Measurements from ENCODE around the gene CCDC88B. TPM values are rescaled to one million over a fixed set of nuclear protein-coding genes. Genes with fewer than 3 reads are reported as not detected.
A peak's percentile ranks its signal among the peaks of the same experiment; 100 is the strongest.

The CCDC88B gene
- polyA plus RNA-seq, 3 donors from 2014 or later = 10.3 to 86.7 (median 16.4) TPM

DNA sequence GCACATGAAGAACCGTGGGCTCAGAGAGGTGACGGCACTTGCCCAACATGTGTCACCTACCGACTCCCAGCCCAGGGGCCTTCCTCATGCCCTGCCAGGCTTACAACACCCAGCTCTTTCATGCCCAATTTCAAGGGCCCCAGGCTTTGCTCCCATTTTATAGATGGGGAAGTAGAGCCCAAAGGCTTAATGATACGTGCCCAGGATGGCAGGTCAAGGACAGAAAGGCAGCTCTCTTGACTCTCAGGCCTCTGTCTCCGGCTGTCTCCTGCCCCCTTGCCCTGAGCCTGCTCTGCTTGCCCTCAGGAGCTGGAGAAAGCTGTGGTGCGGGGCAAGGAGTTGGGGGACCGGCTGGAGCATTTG lies 9.0 kb downstream of the CCDC88B start:
- H3K27ac Mint-ChIP-seq = no peak overlapping the region
- no peaks in the 10 kb centered on the region for H3K9me3 Mint-ChIP-seq
- H3K36me3 Mint-ChIP-seq = peaks cover 0 to 16% (median 3%) of the 10 kb centered on the region in 3 donors
- no peak overlapping the region for H3K4me3 Mint-ChIP-seq
- no peak for DNase-seq
- peaks cover 0 to 5% (median 3%) of the 10 kb centered on the region in 3 donors for H3K27me3 Mint-ChIP-seq (ENCODE audit: low read depth in 3 of 3)
- H3K4me1 Mint-ChIP-seq = peaks cover 10 to 11% of the 10 kb centered on the region in 2 donors

DNA sequence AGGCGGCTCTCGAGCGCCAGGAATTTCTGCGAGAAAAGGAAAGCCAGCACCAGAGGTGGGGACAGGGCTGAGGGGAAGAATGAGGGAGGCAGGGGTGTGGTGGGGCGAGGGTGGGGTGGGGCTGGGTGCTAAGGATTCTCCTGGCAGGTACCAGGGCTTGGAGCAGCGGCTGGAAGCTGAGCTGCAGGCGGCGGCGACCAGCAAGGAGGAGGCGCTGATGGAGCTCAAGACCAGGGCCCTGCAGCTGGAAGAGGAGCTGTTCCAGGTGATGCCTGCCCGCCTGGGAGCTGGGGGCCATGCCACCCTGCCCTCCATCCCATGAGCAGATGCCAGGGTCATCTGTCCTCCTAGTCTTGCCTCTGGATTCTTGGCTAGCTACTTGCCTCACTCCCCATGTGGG lies 9.4 kb downstream of the CCDC88B start:
- no peak overlapping the region for H3K4me3 Mint-ChIP-seq
- no peaks in the 10 kb centered on the region for H3K9me3 Mint-ChIP-seq
- H3K27ac Mint-ChIP-seq = peak overlapping the region in 1 of 6 donors; percentile 69
- peaks cover 0 to 5% (median 3%) of the 10 kb centered on the region in 3 donors for H3K27me3 Mint-ChIP-seq (ENCODE audit: low read depth in 3 of 3)
- no peak for DNase-seq
- H3K4me1 Mint-ChIP-seq = peaks cover 10 to 11% of the 10 kb centered on the region in 2 donors
- peaks cover 0 to 16% (median 3%) of the 10 kb centered on the region in 3 donors for H3K36me3 Mint-ChIP-seq

DNA sequence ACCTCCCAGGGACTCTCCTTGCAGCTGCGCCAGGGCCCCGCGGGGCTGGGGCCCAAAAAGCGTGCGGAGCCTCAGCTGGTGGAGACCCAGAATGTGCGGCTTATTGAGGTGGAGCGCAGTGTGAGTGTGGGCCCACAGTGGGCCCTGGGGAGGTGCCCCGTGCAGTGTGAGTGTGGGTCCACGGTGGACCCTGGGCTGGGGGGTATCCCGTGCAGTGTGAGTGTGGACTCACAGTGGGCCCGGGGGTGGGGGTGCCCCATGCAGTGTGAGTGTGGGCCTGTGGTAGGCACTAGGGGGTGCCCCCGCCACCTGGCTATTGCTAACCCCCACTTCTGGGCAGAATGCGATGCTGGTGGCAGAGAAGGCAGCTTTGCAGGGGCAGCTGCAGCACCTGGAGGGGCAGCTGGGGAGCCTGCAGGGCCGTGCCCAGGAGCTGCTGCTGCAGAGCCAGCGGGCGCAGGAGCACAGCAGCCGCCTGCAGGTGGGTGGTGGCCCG lies 11.2 kb downstream of the CCDC88B start:
- Mint-ChIP-seq H3K4me3 (no peak overlapping the region), H3K4me1 (peaks cover 0 to 4% of the 10 kb centered on the region in 2 donors), H3K36me3 (peaks cover 0 to 8% (median 0%) of the 10 kb centered on the region in 3 donors), H3K27ac (no peak overlapping the region), H3K27me3 (ENCODE audit: low read depth in 3 of 3) (peaks cover 0 to 5% (median 0%) of the 10 kb centered on the region in 3 donors), H3K9me3 (no peaks in the 10 kb centered on the region)
- no peak for DNase-seq

DNA sequence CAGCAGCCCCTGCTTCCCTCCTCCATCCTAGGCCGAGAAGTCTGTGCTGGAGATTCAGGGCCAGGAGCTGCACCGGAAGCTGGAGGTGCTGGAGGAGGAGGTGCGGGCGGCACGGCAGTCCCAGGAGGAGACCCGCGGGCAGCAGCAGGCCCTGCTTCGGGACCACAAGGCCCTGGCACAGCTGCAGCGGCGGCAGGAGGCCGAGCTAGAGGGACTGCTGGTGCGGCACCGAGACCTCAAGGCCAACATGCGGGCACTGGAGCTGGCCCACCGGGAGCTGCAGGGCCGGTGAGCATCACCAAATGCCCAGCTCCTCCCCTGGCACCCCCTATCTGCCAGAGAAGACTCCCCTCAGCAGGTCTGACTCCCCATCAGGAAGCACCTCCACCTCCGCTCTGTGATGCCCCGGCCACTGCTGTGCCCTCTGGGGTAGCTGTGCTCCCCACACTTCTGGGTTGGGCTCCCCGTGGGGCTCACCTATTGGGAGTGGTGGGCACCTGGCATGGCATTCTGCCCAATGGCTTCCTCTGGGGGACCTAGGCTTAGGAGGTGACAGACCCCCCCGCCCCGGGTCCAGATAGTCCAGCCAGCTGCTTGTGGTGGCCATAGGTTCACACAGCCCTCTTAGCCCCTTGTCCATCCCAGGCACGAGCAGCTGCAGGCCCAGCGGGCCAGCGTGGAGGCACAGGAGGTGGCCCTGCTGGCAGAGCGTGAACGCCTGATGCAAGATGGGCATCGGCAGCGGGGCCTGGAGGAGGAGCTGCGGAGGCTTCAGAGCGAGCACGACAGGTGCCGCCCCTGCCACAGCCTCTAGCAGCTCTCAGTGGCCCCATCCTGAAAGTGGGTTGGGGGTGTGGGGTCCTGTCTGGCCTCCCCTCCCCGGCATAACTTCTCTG lies 12.3 kb downstream of the CCDC88B start:
- H3K27me3 Mint-ChIP-seq (ENCODE audit: low read depth in 3 of 3) = peaks cover 0 to 5% (median 0%) of the 10 kb centered on the region in 3 donors
- no peak for DNase-seq
- H3K4me1 Mint-ChIP-seq = peaks cover 0 to 5% of the 10 kb centered on the region in 2 donors
- H3K9me3 Mint-ChIP-seq = no peaks in the 10 kb centered on the region
- peaks cover 0 to 9% (median 0%) of the 10 kb centered on the region in 3 donors for H3K36me3 Mint-ChIP-seq
- no peak overlapping the region for H3K4me3 Mint-ChIP-seq
- no peak overlapping the region for H3K27ac Mint-ChIP-seq

DNA sequence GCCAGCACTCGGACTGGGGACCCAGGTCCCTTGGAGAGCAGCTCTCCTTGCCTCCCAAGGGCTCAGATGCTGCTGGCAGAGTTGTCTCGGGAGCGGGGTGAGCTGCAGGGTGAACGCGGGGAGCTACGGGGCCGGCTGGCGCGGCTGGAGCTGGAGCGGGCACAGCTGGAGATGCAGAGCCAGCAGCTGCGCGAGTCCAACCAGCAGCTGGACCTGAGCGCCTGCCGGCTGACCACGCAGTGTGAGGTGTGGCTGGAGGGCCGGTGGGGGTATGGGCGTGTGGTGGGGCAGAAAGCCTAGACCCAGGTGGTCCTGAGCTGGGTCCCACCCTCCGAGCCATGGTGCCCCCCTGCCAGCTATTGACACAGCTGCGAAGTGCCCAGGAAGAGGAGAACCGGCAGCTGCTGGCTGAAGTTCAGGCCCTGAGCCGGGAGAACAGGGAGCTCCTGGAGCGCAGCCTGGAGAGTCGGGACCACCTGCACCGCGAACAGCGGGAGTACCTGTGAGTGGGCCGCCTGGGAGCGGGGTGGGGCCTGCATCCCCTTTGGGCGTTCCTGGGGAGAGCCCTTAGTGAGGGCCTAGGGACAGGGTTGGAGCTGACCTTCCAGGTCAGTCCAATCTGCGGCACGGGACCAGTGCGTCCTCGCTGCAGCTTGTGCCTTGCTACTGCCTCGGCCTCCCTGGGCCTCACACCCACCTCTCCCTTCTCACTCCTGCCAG lies 13.2 kb downstream of the CCDC88B start:
- no peak for DNase-seq
- no peaks in the 10 kb centered on the region for H3K9me3 Mint-ChIP-seq
- H3K27ac Mint-ChIP-seq = no peak overlapping the region
- peaks cover 0 to 3% (median 0%) of the 10 kb centered on the region in 3 donors for H3K27me3 Mint-ChIP-seq (ENCODE audit: low read depth in 3 of 3)
- H3K36me3 Mint-ChIP-seq = peaks cover 0 to 8% (median 0%) of the 10 kb centered on the region in 3 donors
- H3K4me3 Mint-ChIP-seq = no peak overlapping the region
- peaks cover 0 to 9% of the 10 kb centered on the region in 2 donors for H3K4me1 Mint-ChIP-seq

DNA sequence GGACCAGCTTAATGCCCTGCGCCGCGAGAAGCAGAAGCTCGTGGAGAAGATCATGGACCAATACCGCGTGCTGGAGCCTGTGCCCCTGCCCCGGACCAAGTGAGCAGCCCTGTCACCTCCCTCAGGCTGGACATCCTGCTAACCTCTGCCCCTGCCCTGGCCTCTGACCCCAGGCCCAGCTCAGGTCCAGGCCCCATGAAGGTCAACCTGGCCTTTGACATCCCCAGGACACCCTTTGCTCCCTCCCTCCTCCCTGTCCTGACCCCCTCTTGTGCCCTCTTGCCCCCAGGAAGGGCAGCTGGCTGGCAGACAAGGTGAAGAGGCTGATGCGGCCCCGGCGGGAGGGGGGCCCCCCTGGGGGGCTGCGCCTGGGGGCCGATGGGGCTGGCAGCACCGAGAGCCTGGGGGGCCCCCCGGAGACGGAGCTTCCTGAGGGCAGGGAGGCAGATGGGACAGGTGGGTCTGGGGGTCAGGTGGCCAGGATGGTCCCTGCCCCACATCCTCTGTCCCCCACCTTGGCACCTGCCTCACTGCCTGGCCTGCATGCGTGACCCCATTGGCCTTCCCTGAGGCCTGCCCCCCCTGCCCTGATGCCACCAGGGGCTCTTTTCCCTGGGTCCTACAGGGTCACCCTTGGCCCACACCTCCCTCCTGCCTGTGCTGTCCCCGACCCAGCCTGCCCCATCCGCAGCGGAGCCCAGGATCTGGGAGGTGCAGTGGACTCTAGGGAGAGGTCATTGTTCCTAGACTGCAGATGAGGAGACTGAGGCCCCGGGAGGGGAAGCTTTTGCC lies 13.9 kb downstream of the CCDC88B start:
- Mint-ChIP-seq H3K27ac (no peak overlapping the region), H3K9me3 (no peaks in the 10 kb centered on the region), H3K36me3 (peaks cover 0 to 8% (median 0%) of the 10 kb centered on the region in 3 donors), H3K27me3 (ENCODE audit: low read depth in 3 of 3) (peaks cover 0 to 1% (median 0%) of the 10 kb centered on the region in 3 donors), H3K4me1 (peaks cover 0 to 11% of the 10 kb centered on the region in 2 donors), H3K4me3 (no peak overlapping the region)
- DNase-seq = no peak

DNA sequence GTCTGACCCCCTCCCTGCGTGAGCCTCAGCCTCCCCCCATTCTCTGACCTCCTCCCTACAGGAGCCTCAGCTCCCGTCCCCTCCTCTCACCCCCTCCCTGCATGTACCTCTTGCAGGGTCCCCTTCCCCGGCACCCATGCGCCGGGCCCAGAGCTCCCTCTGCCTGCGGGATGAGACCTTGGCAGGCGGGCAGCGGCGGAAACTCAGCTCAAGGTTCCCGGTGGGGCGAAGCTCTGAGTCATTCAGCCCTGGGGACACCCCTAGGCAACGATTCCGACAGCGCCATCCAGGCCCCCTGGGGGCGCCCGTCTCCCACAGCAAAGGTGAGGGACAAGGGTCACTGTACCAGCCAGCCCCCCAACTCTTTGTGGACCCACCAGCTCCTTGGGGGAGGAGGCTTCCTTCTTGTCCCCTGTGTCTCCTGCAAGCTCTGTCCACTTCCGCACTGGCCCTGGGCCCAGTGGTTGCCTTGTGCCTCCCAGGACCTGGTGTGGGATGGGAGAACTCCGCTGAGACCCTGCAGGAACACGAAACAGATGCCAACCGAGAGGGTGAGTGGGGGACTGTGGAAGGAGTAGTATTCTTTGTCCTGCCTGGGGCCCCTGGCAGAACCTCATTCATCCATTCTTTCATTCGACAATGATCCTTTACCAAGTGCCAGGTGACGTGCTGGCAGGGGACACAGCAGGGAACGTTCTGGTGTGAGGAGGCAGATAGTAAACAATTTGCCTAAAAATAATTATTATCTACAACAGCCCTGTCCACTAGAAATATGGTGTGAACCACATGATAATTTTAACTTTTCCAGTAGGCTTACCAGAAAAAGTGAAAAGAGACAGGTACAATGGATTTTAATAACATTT lies 15.3 kb downstream of the CCDC88B start:
- no peak overlapping the region for H3K4me3 Mint-ChIP-seq
- H3K4me1 Mint-ChIP-seq = peaks cover 10 to 21% of the 10 kb centered on the region in 2 donors
- no peak overlapping the region for H3K27ac Mint-ChIP-seq
- peaks cover 0 to 4% (median 0%) of the 10 kb centered on the region in 3 donors for H3K36me3 Mint-ChIP-seq
- no peaks in the 10 kb centered on the region for H3K27me3 Mint-ChIP-seq (ENCODE audit: low read depth in 3 of 3)
- no peaks in the 10 kb centered on the region for H3K9me3 Mint-ChIP-seq
- DNase-seq = no peak

DNA sequence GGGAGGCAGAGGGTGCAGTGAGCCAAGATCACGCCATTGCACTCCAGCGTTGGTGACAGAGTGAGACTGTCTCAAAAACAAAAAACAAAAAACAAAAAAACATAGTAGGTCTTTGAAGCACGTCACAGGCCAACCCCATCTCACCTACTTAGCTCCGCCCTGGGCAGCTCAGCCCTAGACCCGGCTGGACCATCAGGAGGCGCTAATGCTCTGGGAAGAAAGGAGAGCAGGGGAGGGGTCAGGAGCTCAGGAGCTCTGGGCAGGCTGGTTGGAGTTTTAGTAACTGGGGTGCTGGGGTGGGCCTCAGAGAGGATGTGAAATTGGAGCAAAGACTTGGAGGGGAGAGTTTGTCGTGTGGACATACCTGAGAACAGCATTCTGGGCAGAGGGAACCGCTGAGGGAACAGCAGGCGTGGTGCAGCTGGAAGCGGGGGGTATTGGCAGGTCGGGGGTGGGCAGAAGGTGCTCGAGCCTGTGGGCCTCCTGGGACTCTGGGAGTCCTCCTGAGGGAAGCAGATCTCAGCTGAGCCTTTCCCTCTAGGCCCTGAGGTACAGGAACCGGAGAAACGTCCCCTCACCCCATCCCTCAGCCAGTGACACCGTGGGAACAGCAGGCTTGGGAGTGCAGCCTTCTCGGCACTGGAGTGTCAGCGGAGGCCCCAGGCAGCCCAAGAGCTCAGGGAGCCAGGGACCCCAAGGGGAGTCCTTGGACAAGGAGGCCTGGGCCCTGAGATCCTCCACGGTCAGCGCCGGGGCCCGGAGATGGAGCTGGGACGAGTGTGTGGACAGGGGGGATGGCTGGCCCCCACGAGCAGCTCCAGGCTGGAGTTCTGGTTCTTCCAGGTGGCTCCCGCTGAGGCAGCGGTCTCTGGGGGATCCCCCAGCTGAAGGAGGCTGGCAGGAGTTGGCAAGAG lies 16.8 kb downstream of the CCDC88B start:
- Mint-ChIP-seq H3K4me1 (peaks cover 17 to 28% of the 10 kb centered on the region in 2 donors), H3K27ac (peak overlapping the region in 5 of 6 donors; percentile 31 to 65 (median 53)), H3K27me3 (ENCODE audit: low read depth in 3 of 3) (no peaks in the 10 kb centered on the region), H3K9me3 (no peaks in the 10 kb centered on the region), H3K36me3 (peaks cover 0 to 8% (median 3%) of the 10 kb centered on the region in 3 donors), H3K4me3 (peak overlapping the region in 3 of 5 donors; percentile 31 to 55 (median 51))
- DNase-seq = no peak

DNA sequence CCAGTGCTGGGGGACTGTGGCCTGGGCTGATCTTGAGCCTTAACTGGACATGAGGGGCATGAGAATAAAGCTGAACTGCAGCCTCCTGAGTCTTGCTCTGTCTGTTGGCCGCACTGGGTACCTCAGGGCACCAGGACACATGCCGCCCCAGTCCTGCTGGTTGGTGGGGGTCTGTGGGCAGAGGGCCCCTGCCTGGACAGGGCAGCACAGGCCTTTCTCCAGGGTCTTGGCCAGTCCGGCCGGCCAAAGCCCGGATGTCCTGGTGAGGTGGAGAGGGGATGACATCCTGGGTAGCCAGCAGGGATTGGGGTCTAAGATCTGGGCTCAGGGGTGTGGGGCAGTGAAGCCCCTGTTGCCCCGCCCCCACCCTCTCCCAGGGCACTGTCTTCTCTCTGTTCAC lies 17.4 kb downstream of the CCDC88B start:
- Mint-ChIP-seq H3K27ac (peak overlapping the region in 1 of 6 donors; percentile 45), H3K9me3 (no peaks in the 10 kb centered on the region), H3K4me1 (peaks cover 17 to 30% of the 10 kb centered on the region in 2 donors), H3K4me3 (no peak overlapping the region), H3K27me3 (ENCODE audit: low read depth in 3 of 3) (no peaks in the 10 kb centered on the region), H3K36me3 (peaks cover 0 to 14% (median 3%) of the 10 kb centered on the region in 3 donors)
- no peak for DNase-seq

DNA sequence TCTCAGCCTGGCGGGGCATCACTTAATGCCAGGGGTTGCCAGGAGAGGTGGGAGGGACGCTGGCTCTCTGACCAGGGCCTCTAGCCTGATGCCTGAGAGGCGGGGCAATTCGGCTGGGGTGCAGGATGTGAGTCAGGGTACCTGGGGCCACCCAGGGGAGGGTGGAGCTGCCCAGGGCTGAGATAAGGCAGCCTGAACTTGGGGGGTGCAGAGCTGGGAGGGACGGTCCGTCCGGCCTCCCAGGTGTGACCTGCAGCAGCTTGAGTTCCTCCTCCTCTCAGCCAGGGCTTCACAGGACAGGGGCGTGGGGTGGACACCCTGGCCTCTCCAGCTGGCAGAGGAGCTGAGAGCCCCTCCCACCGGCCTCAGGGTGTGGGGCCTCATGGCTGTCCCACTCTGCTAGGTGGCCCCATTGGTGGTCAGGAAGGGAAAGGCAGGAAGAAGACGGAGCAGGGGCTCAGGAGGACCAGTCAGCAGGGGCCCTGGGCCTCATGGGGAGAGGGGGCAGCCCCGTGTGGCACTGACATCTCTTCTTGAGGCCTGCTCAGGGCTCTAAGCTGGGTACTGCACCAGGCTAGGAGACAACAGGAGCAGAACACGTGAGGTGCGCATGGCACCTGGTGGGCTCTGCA lies 18.0 kb downstream of the CCDC88B start:
- Mint-ChIP-seq H3K27me3 (ENCODE audit: low read depth in 3 of 3) (no peaks in the 10 kb centered on the region), H3K9me3 (no peaks in the 10 kb centered on the region), H3K27ac (peak overlapping the region in 4 of 6 donors; percentile 11 to 52 (median 36)), H3K4me1 (peaks cover 17 to 30% of the 10 kb centered on the region in 2 donors), H3K36me3 (peaks cover 2 to 14% (median 5%) of the 10 kb centered on the region in 3 donors), H3K4me3 (peak overlapping the region; percentile 44 to 71 (median 67))
- no peak for DNase-seq

DNA sequence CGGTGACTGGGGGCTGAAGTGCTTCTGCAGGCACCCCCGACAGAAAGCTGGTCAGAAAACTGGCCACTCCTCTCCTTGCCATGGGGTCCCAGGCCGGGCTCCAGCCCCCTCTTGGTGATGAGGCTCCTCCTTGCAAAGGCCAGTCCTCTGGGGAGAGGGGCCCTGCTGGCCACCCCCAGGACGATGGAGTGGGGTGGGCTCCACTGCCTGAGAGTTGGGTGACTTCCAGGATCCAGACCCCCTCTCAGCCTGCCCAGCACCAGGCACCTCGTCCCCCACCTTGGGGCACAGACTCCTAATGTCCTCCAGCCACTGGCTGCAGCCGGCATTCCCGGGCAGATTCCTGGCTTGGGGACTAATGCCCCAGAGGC lies 18.5 kb downstream of the CCDC88B start:
- Mint-ChIP-seq H3K4me3 (peak overlapping the region; percentile 33 to 71 (median 67)), H3K9me3 (no peaks in the 10 kb centered on the region), H3K27me3 (ENCODE audit: low read depth in 3 of 3) (no peaks in the 10 kb centered on the region), H3K36me3 (peaks cover 4 to 14% (median 6%) of the 10 kb centered on the region in 3 donors), H3K4me1 (peaks cover 17 to 30% of the 10 kb centered on the region in 2 donors), H3K27ac (peak overlapping the region in 1 of 6 donors; percentile 27)
- DNase-seq = no peak

All from immature natural killer cell (primary cell).